ENCODE data around the gene ALKBH6. TPM values are rescaled to one million over a fixed set of nuclear protein-coding genes. Genes with fewer than 3 reads are reported as not detected.

ALKBH6 gene
- total and polyA plus RNA-seq, 9 of the 15 experiments (the other 6 are each of a cell fraction or from before 2014, with no cell fraction given), result 0.67 to 62.0 (median 34.5) TPM

DNA sequence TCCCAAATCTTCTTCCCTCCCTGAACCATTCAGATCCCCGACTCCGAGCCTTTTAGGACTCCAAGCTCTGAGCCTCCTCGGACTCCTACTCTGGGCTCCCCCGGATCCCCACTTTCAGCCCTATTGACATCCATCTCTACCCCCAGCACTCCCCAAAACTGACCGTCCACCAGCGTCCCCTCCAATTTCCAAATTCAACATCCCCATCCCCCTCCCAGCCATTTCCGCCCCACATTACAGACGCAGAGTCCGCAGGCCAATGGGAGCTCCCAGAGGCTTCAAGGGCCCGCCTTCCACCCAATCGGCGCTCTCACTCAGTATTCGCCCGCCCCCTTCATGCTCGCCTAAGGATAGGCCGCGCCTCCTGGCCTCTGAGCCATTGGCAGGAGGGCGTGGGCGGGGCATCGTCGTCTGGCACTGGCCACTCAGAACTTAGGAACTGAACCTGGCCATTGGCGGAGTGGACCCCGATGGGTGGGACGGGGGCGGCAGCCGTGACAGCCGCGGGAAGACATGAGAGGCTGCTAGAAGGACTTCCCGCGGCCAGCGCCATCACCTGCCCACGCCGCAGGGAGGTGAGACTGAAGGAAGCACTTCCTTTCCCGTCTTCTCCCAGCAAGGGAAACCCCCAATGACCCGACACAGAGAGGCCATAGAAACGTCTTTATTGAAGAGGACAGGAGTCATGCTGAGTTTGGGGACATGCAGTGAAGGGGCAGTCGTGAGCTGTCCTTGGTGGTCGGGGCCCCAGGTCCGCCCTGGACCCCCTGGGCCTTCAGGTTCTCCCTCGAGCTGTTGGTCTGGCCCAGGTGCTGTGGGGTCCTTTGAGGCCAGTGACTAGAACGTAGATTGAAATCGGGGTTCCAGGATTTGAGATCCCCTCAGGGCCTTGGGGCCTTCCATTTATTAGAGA lies at the start of gene ALKBH6 (continued):
- TF ChIP-seq, protein P1, sequence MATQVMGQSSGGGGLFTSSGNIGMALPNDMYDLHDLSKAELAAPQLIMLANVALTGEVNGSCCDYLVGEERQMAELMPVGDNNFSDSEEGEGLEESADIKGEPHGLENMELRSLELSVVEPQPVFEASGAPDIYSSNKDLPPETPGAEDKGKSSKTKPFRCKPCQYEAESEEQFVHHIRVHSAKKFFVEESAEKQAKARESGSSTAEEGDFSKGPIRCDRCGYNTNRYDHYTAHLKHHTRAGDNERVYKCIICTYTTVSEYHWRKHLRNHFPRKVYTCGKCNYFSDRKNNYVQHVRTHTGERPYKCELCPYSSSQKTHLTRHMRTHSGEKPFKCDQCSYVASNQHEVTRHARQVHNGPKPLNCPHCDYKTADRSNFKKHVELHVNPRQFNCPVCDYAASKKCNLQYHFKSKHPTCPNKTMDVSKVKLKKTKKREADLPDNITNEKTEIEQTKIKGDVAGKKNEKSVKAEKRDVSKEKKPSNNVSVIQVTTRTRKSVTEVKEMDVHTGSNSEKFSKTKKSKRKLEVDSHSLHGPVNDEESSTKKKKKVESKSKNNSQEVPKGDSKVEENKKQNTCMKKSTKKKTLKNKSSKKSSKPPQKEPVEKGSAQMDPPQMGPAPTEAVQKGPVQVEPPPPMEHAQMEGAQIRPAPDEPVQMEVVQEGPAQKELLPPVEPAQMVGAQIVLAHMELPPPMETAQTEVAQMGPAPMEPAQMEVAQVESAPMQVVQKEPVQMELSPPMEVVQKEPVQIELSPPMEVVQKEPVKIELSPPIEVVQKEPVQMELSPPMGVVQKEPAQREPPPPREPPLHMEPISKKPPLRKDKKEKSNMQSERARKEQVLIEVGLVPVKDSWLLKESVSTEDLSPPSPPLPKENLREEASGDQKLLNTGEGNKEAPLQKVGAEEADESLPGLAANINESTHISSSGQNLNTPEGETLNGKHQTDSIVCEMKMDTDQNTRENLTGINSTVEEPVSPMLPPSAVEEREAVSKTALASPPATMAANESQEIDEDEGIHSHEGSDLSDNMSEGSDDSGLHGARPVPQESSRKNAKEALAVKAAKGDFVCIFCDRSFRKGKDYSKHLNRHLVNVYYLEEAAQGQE (IDR thresholded peaks at IDR 0.05; ENCODE audit: borderline replicate concordance), result peak; percentile 72
- TF ChIP-seq, protein P1 (CRISPR knock-in tag; IDR thresholded peaks at IDR 0.05; ENCODE audit: low read depth), result peak; percentile 72
- TF ChIP-seq PHB (CRISPR knock-in tag; IDR thresholded peaks at IDR 0.05) (no peak), RBM39 (optimal IDR thresholded peaks at IDR 0.05; ENCODE audit: low read depth, low read length) (no peak), ARID1B (IDR thresholded peaks at IDR 0.05) (no peak), FOXJ3 (CRISPR knock-in tag; IDR thresholded peaks at IDR 0.05) (no peak), CBX2 (IDR thresholded peaks at IDR 0.05; ENCODE audit: insufficient read depth, low read length, poor library complexity, severe bottlenecking) (no peak), NELFE (IDR thresholded peaks at IDR 0.05; ENCODE audit: insufficient read depth, insufficient read length) (no peak), TOE1 (IDR thresholded peaks at IDR 0.05; ENCODE audit: borderline replicate concordance) (no peak), TOE1 (CRISPR knock-in tag; IDR thresholded peaks at IDR 0.05; ENCODE audit: borderline replicate concordance, low read depth) (no peak), E2F3 (CRISPR knock-in tag; IDR thresholded peaks at IDR 0.05) (no peak)
- TF ChIP-seq, protein P2, sequence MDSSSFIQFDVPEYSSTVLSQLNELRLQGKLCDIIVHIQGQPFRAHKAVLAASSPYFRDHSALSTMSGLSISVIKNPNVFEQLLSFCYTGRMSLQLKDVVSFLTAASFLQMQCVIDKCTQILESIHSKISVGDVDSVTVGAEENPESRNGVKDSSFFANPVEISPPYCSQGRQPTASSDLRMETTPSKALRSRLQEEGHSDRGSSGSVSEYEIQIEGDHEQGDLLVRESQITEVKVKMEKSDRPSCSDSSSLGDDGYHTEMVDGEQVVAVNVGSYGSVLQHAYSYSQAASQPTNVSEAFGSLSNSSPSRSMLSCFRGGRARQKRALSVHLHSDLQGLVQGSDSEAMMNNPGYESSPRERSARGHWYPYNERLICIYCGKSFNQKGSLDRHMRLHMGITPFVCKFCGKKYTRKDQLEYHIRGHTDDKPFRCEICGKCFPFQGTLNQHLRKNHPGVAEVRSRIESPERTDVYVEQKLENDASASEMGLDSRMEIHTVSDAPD (CRISPR knock-in tag; IDR thresholded peaks at IDR 0.05), result no peak
- TF ChIP-seq, protein P3, sequence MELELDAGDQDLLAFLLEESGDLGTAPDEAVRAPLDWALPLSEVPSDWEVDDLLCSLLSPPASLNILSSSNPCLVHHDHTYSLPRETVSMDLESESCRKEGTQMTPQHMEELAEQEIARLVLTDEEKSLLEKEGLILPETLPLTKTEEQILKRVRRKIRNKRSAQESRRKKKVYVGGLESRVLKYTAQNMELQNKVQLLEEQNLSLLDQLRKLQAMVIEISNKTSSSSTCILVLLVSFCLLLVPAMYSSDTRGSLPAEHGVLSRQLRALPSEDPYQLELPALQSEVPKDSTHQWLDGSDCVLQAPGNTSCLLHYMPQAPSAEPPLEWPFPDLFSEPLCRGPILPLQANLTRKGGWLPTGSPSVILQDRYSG (tag; conservative IDR thresholded peaks at IDR 0.05; ENCODE audit: low read depth), result no peak
- TF ChIP-seq, protein P4, sequence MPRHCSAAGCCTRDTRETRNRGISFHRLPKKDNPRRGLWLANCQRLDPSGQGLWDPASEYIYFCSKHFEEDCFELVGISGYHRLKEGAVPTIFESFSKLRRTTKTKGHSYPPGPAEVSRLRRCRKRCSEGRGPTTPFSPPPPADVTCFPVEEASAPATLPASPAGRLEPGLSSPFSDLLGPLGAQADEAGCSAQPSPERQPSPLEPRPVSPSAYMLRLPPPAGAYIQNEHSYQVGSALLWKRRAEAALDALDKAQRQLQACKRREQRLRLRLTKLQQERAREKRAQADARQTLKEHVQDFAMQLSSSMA (CRISPR knock-in tag; IDR thresholded peaks at IDR 0.05), result no peak

Data from K562 (cell line).